Pancreas (tissue), 10 donors: ENCODE results near the gene RAB5IF. TPM values are rescaled to one million over a fixed set of nuclear protein-coding genes. Genes with fewer than 3 reads are reported as not detected.
"Not testable (repeated sequence)": the region's sequence is repeated elsewhere in the genome, so short reads cannot be mapped to it uniquely, and the experiment has no call there.

Experiments used
- ATAC-seq, 4 donors: fragments of 200-7000 bp; cut with Tn5 transposase; one replicate each; pipeline versions ENCODE4 v1.8.0 to v1.9.1; 2020; ENCODE audit warnings: mild to moderate bottlenecking in 4 of 4, moderate library complexity in 4 of 4
- DNase-seq, 6 donors: peaks; one replicate each; pipeline ENCODE4 v3.0.0-alpha.2; 2020
- FAIRE-seq: peaks from 2 replicates; lab custom pipeline; 2012; peaks lifted over from hg19 to GRCh38; lab: Jason Lieb, UNC
- H3K27ac ChIP-seq, 4 donors: fragments of 200-600 bp; sonication (generic); 1 replicate in 3 of 4; 2 replicates in 1 of 4; pipeline versions ENCODE4 v1.5.0 to v1.8.0; 2020
- H3K27me3 ChIP-seq, 4 donors: fragments of 200-600 bp; one replicate each; pipeline ENCODE4 v1.8.0; 2021
- H3K36me3 ChIP-seq, 3 donors: fragments of 200-600 bp; sonication (generic) in 1 of 3; one replicate each; pipeline versions ENCODE4 v1.5.0 to v1.8.0; 2020 to 2021
- H3K4me1 ChIP-seq, 3 donors: fragments of 200-600 bp; one replicate each; pipeline ENCODE4 v1.8.0; 2021
- H3K4me3 ChIP-seq, 4 donors: fragments of 200-600 bp; sonication (generic) in 2 of 4; one replicate each; pipeline versions ENCODE4 v1.5.0 to v1.8.0; 2020 to 2021
- H3K9me3 ChIP-seq, 4 donors: fragments of 200-600 bp; one replicate each; pipeline ENCODE4 v1.8.0; 2021
- CTCF ChIP-seq, 4 donors: fragments of 200-600 bp; sonication (generic) in 3 of 4; IDR thresholded peaks; one replicate each; pipeline versions ENCODE4 v1.5.0 to v1.8.0; 2021; ENCODE audit warnings: antibody characterized with exemption in 4 of 4
- WGBS, 2 donors: extraction: QIAGEN DNeasy Blood & Tissue Kit; methylation state at CpG; one replicate each; pipeline ENCODE4 v1.1.7; 2013; 5-methylcytosine and 5-hydroxymethylcytosine counted together
- intact Hi-C, 3 donors: fragments of 100-400 bp; cut with DNase I; formaldehyde crosslinking; loops; one replicate each; pipeline versions ENCODE4 v1.11.1 to v1.14.2; 2022
- polyA plus RNA-seq, 2 donors: library from polyadenylated mRNA; stranded (reverse); fragments of 200-250 nt; gene quantifications; one replicate each; pipeline ENCODE4 v1.2.3, GENCODE V29; 2013
- total RNA-seq, 6 donors: library from RNA; stranded (reverse); fragmentation: NEBNext Ultra II Directional in 4 of 6; extraction: Animal tissue kit (Norgen Biotek cat#: 25700) in 4 of 6; gene quantifications; one replicate each; pipeline versions ENCODE4 v1.2.1 to v1.2.4, GENCODE V29; 2021 to 2023
- donor health status: healthy with polysubstance abuse.
- donor health status: DM: no; HTN: no; CAD: no; lungs with moderate emphysema.
- donor health status: DM: no; HTN: no; CAD: no.
- donor health status: control.
- donor health status: control.
- donor health status: Bipolar disorder and iron deficiency.
- donor health status: DM: yes; HTN: yes; CAD: no.
- donor health status: DM: no; HTN: no; CAD: no.
- donor health status: DM: no; HTN: no; CAD: no.
- donor health status: DM: yes; HTN: yes; CAD: no.

RAB5IF gene, protein sequence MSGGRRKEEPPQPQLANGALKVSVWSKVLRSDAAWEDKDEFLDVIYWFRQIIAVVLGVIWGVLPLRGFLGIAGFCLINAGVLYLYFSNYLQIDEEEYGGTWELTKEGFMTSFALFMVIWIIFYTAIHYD
- total RNA-seq (10 to 100 TPM; 22.2 to 36.4 (median 26.5) TPM), polyA plus RNA-seq (10 to 100 TPM; 31.8 to 45.1 TPM)

GRCh38 chr20:36605399-36606157 lies at the start of gene RAB5IF:
RAB5IF (plus strand) TSS chr20:36605779; CDS start chr20:36605952, 173 bp downstream.
- intact Hi-C loops: no loop called here
- WGBS, 2 donors: 0% methylated on average over 86 to 90 of the region's 90 CpGs

DNA sequence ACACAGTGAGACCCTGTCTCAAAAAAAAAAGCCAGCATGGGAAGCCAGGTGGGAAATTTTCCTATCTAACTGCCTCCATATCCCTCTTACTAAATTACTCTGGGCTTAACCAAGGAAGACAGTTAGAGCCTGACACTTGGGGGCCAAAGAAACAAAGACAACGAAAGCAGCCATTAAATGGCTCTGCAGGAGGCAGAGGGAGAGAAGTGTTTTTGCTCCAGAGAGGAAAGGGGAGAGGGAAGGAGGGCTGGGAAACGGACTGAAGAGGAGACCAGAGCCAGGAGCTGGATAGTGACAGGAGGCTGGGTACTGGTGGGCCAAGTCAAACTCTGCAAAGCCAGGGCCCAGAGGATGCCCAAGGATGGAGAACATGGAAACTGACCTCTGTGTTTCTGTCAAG lies 42.9 kb upstream of the RAB5IF start:
- H3K9me3 ChIP-seq: no peaks in the 10 kb centered on the region
- DNase-seq (no peak), ATAC-seq (no peak), FAIRE-seq (no peak)
- H3K27me3 ChIP-seq: no peaks in the 10 kb centered on the region
- H3K36me3 ChIP-seq: no peaks in the 10 kb centered on the region
- intact Hi-C loops: no loop called here
- TF ChIP-seq CTCF (IDR thresholded peaks at IDR 0.05): no peak
- 69 to 72% methylated on average over 2 of the region's 2 CpGs for WGBS, 2 donors
- no peak overlapping the region for H3K4me3 ChIP-seq
- H3K4me1 ChIP-seq: no peaks in the 10 kb centered on the region
- H3K27ac ChIP-seq: no peak overlapping the region

More at GRCh38 chr20:36605399-36606157, at the start of gene RAB5IF:
- peak; percentile 96 to 97 (median 96) for ATAC-seq
- Histone ChIP-seq H3K36me3 (peaks cover 3 to 21% (median 9%) of the 10 kb centered on the region in 3 donors), H3K4me1 (peaks cover 0 to 15% (median 0%) of the 10 kb centered on the region in 3 donors), H3K27me3 (no peaks in the 10 kb centered on the region), H3K4me3 (peak within 1 kb of the TSS; percentile 96 to 100 (median 98)), H3K9me3 (no peaks in the 10 kb centered on the region), H3K27ac (peak within 1 kb of the TSS; percentile 77 to 88 (median 84))
- peak; percentile 97 to 100 (median 100) for DNase-seq
- TF ChIP-seq CTCF (IDR thresholded peaks at IDR 0.05): peak; percentile 73 to 94 (median 86)
- FAIRE-seq: peak; percentile 80

DNA sequence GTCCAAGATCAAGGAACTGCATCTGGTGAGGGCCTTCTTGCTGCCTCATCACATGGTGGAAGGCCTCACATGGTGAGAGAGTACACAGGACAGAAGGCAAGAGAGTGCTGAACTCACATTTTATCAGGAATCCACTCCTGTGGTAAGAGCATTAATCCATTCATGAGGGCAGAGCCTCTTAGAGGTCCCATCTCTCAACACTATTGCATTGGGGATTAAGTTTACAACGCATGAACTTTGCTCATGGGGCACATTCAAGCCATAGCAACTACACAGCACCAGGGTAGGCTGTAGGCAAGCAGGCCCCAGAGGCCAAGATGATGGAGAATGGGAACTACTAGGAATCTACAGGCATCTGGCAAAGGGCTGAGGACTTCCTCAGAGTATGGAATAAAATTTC lies 42.2 kb upstream of the RAB5IF start:
- intact Hi-C loops: no loop called here
- WGBS, 2 donors: 62 to 83% methylated on average over 1 of the region's 1 CpG
- FAIRE-seq (no peak), DNase-seq (no peak), ATAC-seq (no peak)
- Histone ChIP-seq H3K27me3 (no peaks in the 10 kb centered on the region), H3K27ac (no peak overlapping the region), H3K9me3 (no peaks in the 10 kb centered on the region), H3K36me3 (no peaks in the 10 kb centered on the region), H3K4me1 (no peaks in the 10 kb centered on the region), H3K4me3 (no peak overlapping the region)
- no peak for TF ChIP-seq CTCF (IDR thresholded peaks at IDR 0.05)

DNA sequence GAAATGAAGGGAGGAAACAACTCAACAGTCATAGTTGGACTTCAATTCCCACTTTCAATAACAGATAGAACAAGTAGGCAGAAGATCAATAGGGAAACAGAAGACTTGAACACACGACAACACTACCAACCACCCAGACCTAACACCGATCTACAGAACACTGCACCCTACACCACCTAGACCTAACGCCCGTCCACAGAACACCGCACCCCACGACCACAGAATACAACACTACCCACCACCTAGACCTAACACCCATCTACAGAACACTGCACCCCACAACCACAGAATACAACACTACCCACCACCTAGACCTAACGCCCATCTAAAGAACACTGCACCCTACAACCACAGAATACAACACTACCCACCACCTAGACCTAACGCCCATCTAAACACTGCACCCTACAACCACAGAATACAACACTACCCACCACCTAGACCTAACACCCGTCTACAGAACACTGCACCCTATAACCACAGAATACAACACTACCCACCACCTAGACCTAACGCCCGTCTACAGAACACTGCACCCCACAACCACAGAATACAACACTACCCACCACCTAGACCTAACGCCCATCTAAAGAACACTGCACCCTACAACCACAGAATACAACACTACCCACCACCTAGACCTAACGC lies 41.4 kb upstream of the RAB5IF start:
- ATAC-seq, H3K9me3 ChIP-seq, H3K4me3 ChIP-seq, H3K27ac ChIP-seq, intact Hi-C loops, FAIRE-seq, DNase-seq, H3K4me1 ChIP-seq, H3K27me3 ChIP-seq, H3K36me3 ChIP-seq: not testable (repeated sequence)
- WGBS, 2 donors: 88 to 93% methylated on average over 13 of the region's 13 CpGs

DNA sequence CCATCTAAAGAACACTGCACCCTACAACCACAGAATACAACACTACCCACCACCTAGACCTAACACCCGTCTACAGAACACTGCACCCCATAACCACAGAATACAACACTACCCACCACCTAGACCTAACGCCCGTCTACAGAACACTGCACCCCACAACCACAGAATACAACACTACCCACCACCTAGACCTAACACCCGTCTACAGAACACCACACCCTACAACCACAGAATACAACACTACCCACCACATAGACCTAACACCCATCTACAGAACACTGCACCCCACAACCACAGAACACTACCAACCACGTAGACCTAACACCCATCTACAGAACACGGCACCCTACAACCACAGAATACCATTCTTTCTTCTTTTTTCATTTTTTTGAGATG lies 40.9 kb upstream of the RAB5IF start:
- H3K4me3 ChIP-seq, DNase-seq, ATAC-seq, H3K36me3 ChIP-seq, intact Hi-C loops, H3K27me3 ChIP-seq, H3K27ac ChIP-seq, H3K4me1 ChIP-seq, FAIRE-seq, H3K9me3 ChIP-seq: not testable (repeated sequence)
- 86 to 94% methylated on average over 6 of the region's 6 CpGs for WGBS, 2 donors
